Uterus (tissue), 4 donors: ENCODE data around the gene KRT79. TPM values are rescaled to one million over a fixed set of nuclear protein-coding genes. Genes with fewer than 3 reads are reported as not detected.
"Not testable (repeated sequence)": the region's sequence is repeated elsewhere in the genome, so short reads cannot be mapped to it uniquely, and the experiment has no call there.

Experiments used
- DNase-seq, 2 donors: peaks; one replicate each; pipeline ENCODE4 v3.0.0-alpha.2; 2019 to 2020
- H3K27ac ChIP-seq, 2 donors: fragments of 200-600 bp; sonication (generic); 1 replicate in 1 of 2; 2 replicates in 1 of 2; pipeline ENCODE4 v1.5.1; 2016 to 2018
- H3K27me3 ChIP-seq, 2 donors: fragments of 200-600 bp; sonication (generic); one replicate each; pipeline ENCODE4 v1.5.1; 2018 to 2019; ENCODE audit warnings: control low read depth in 1 of 2
- H3K36me3 ChIP-seq, 2 donors: fragments of 200-600 bp; sonication (generic); one replicate each; pipeline ENCODE4 v1.5.1; 2019; ENCODE audit warnings: control low read depth in 1 of 2
- H3K4me1 ChIP-seq, 2 donors: fragments of 200-600 bp; sonication (generic); one replicate each; pipeline ENCODE4 v1.5.1; 2018 to 2019; ENCODE audit warnings: control low read depth in 1 of 2
- H3K4me3 ChIP-seq, 2 donors: fragments of 200-600 bp; sonication (generic); 1 replicate in 1 of 2; 2 replicates in 1 of 2; pipeline ENCODE4 v1.5.1; 2018 to 2019; ENCODE audit warnings: mild to moderate bottlenecking in 1 of 2
- H3K9me3 ChIP-seq, 2 donors: fragments of 200-600 bp; sonication (generic); one replicate each; pipeline ENCODE4 v1.5.1; 2019; ENCODE audit warnings: control low read depth in 1 of 2
- POLR2A ChIP-seq, 2 donors: fragments of 450-650 bp; IDR thresholded peaks; one replicate each; pipeline ENCODE4 v1.6.1; 2016; ENCODE audit warnings: antibody characterized with exemption in 2 of 2, mild to moderate bottlenecking in 1 of 2, moderate library complexity in 1 of 2
- intact Hi-C: fragments of 100-400 bp; cut with DNase I; formaldehyde crosslinking; loops from one replicate; pipeline ENCODE4 v1.15.1; 2023; ENCODE audit warnings: low total_unique reads
- total RNA-seq, 4 donors: library from RNA; depleted of rRNA in 3 of 4; stranded (reverse); fragments of >200 nt in 3 of 4; gene quantifications; one replicate each; pipeline versions ENCODE4 v1.1.0 to v1.2.4, GENCODE V29; 2014 to 2023
- TF ChIP-seq, protein P1 (sequence below), 4 experiments: fragments of 200-600 bp in 2 of 4; fragments of 450-650 bp in 2 of 4; sonication (generic) in 2 of 4; IDR thresholded peaks; one replicate each; pipeline ENCODE4 v1.5.1; 2016 to 2019; ENCODE audit warnings: antibody characterized with exemption in 4 of 4, mild to moderate bottlenecking in 2 of 4, moderate library complexity in 1 of 4
- donor health status: DM: yes; HTN: yes; CAD: no.

The KRT79 gene
- total RNA-seq, 4 donors from 2014 or later, result not detected

- no peak for DNase-seq
Observed at GRCh38 chr12:52795694-52796428, 38.2 kb downstream of the KRT79 start, which contains the start of gene KRT3. TSS of gene KRT3 (minus strand) at chr12:52796117. CDS start at chr12:52796042, 75 bp downstream.

DNA sequence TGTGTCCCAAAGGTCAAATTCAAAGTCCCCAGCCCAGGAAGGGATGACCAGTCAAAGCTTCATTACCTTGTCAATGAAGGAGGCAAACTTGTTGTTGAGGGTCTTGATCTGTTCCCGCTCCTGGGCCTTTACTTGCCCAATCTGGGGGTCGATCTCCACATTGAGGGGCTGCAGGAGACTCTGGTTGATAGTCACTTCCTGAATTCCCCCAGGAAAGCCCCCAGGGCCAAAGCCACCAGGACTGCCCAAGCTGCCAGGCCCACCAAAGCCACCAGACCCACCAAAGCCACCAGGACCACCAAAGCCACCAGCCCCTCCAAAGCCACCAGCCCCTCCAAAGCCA lies 38.8 kb downstream of the KRT79 start:
- H3K27ac ChIP-seq, DNase-seq, H3K9me3 ChIP-seq, H3K4me1 ChIP-seq, H3K36me3 ChIP-seq, H3K4me3 ChIP-seq, intact Hi-C loops, H3K27me3 ChIP-seq: not testable (repeated sequence)

More at GRCh38 chr12:52795694-52796428, 38.2 kb downstream of the KRT79 start, which contains the start of gene KRT3:
- Histone ChIP-seq H3K4me1 (no peaks in the 10 kb centered on the region), H3K9me3 (no peaks in the 10 kb centered on the region), H3K36me3 (no peaks in the 10 kb centered on the region), H3K27ac (no peak within 1 kb of the TSS), H3K27me3 (no peaks in the 10 kb centered on the region), H3K4me3 (no peak within 1 kb of the TSS)
- TF ChIP-seq POLR2A (IDR thresholded peaks at IDR 0.05), result no peak
- intact Hi-C loops, result no loop called here

DNA sequence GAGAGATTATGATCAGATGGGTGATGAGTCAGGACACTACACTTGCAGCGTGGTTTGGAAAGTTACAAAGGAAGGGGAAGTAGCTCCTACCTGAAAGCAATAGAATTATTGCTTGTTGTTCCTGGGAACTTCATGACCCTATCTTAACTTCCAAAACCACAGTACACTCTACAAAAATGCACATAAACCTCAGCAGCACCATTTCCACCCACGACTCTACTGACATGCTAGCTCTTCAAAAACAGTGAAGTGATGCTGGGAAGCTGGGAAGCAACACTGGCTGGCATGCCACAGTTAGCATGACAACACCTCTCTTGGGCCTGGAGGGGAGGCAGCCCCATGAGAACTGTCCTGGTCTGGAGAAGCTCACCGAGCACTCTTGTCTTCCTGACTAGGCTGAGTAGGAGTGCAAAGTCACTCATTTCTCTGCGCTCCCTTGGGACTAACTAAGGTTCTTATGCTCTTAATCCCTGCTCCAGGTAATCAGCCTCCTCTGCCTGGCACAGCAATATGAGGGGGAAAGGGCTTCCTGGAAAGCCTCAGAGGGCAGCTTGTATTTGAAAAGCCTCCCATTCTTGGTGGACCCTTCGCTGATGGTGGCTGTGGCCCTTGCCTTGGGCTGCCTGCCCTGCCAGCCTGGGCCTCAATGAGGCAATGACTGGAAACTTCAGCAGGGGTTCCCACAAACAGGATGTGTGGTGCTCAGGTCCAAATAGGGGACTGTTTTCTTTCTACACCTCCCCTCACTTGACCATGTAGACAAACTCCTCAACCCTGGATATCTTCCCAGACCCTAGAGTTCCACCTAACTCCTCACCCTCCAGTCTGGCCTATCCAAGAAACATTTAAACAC lies 39.4 kb downstream of the KRT79 start:
- intact Hi-C loops, result no loop called here
- Histone ChIP-seq H3K27ac (no peak overlapping the region), H3K9me3 (no peaks in the 10 kb centered on the region), H3K4me1 (no peaks in the 10 kb centered on the region), H3K27me3 (no peaks in the 10 kb centered on the region), H3K4me3 (no peak overlapping the region), H3K36me3 (no peaks in the 10 kb centered on the region)
- TF ChIP-seq POLR2A (IDR thresholded peaks at IDR 0.05), result no peak
- TF ChIP-seq, protein P1, sequence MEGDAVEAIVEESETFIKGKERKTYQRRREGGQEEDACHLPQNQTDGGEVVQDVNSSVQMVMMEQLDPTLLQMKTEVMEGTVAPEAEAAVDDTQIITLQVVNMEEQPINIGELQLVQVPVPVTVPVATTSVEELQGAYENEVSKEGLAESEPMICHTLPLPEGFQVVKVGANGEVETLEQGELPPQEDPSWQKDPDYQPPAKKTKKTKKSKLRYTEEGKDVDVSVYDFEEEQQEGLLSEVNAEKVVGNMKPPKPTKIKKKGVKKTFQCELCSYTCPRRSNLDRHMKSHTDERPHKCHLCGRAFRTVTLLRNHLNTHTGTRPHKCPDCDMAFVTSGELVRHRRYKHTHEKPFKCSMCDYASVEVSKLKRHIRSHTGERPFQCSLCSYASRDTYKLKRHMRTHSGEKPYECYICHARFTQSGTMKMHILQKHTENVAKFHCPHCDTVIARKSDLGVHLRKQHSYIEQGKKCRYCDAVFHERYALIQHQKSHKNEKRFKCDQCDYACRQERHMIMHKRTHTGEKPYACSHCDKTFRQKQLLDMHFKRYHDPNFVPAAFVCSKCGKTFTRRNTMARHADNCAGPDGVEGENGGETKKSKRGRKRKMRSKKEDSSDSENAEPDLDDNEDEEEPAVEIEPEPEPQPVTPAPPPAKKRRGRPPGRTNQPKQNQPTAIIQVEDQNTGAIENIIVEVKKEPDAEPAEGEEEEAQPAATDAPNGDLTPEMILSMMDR (IDR thresholded peaks at IDR 0.05), result no peak
- DNase-seq, result no peak

GRCh38 chr12:52792185-52793029 lies 41.7 kb downstream of the KRT79 start:
- no peak for TF ChIP-seq POLR2A (IDR thresholded peaks at IDR 0.05)
- TF ChIP-seq, protein P1 (IDR thresholded peaks at IDR 0.05), result no peak
- no peak overlapping the region for H3K4me3 ChIP-seq
- no peaks in the 10 kb centered on the region for H3K27me3 ChIP-seq
- intact Hi-C loops, result no loop called here
- no peaks in the 10 kb centered on the region for H3K9me3 ChIP-seq
- no peak overlapping the region for H3K27ac ChIP-seq
- DNase-seq, result no peak
- no peaks in the 10 kb centered on the region for H3K36me3 ChIP-seq
- H3K4me1 ChIP-seq, result no peaks in the 10 kb centered on the region

- Histone ChIP-seq H3K4me3 (no peak overlapping the region), H3K36me3 (no peaks in the 10 kb centered on the region), H3K4me1 (no peaks in the 10 kb centered on the region), H3K27ac (no peak overlapping the region), H3K27me3 (no peaks in the 10 kb centered on the region), H3K9me3 (no peaks in the 10 kb centered on the region)
- TF ChIP-seq POLR2A (IDR thresholded peaks at IDR 0.05), result no peak
- TF ChIP-seq, protein P1 (IDR thresholded peaks at IDR 0.05), result no peak
- intact Hi-C loops, result no loop called here
- no peak for DNase-seq
Observed at GRCh38 chr12:52791271-52792184, 42.6 kb downstream of the KRT79 start.
